Midbrain (tissue), 1 donor: Measurements from ENCODE around the gene RNASE13.

Experiments used
- DNase-seq: peaks from one replicate; lab custom pipeline; 2025; lab: John Stamatoyannopoulos, UW

The RNASE13 gene

GRCh38 chr14:21066882-21067502, 32.4 kb upstream of the RNASE13 start:
- DNase-seq, result no peak

- DNase-seq, result no peak
Observed at GRCh38 chr14:21063479-21063878, 28.9 kb upstream of the RNASE13 start.

- no peak for DNase-seq
Observed at GRCh38 chr14:21061347-21061668, 26.7 kb upstream of the RNASE13 start.

DNA sequence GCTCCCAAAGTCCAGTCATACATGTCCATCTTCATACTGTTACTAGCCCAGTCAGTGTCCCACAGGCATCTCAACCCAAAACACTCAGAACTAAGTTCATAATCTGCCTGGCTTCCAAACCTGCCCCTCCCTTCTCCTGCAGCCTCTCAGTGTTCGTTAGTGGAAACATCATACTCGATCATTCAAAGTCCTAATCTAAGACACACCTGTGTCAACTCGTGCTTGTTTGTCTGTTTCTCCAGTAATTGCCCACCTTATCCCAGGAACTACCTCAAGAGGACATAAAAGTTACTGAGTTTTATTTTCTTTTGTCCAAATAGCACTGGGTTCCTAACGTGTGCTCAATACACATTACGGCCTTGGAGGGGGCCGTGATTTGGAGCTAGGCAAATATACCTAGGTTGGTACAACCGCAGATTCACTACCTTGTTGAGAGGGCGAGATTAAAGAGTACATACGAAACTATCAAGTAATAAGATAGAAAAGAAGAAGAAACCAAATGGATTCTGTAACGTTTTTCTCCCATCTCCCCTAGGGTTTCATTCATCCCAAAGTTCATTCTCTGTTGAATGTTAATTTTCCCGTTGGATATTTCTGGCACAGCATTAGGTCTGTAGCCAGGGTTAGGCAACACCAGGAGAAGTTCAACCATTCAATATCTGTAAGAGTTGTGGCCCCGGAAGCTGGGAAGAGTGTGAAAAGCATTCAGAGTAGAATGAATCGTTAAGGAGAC, 26.2 kb upstream of the RNASE13 start:
- DNase-seq, result no peak

- no peak for DNase-seq
Observed at GRCh38 chr14:21059842-21060613, 25.4 kb upstream of the RNASE13 start.

DNA sequence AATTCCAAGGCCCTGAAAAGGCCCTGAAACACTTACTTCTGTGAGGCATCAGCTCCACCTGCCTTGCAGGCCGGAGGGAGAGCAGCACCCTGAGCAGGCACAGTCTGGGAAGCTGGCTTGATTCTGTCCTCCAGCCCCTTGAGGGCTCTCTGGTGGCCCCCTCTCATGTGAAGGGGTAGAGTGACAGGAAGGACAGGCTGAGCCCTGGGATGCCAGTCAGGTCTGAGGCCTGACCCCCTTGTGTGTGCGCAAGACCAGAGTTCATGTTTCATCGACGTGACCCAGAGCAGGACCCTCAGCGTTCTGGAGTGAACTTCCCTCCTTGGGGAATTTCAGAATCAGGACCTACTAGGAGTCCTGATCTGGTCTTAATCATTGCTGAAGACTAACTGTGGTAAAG, 24.3 kb upstream of the RNASE13 start:
- DNase-seq, result no peak

GRCh38 chr14:21057803-21058675, 23.4 kb upstream of the RNASE13 start, which contains the start of gene RNASE8:
TSS of gene RNASE8 (plus strand) at chr14:21057822. CDS start at chr14:21057893, 71 bp downstream.
- DNase-seq, result no peak

DNA sequence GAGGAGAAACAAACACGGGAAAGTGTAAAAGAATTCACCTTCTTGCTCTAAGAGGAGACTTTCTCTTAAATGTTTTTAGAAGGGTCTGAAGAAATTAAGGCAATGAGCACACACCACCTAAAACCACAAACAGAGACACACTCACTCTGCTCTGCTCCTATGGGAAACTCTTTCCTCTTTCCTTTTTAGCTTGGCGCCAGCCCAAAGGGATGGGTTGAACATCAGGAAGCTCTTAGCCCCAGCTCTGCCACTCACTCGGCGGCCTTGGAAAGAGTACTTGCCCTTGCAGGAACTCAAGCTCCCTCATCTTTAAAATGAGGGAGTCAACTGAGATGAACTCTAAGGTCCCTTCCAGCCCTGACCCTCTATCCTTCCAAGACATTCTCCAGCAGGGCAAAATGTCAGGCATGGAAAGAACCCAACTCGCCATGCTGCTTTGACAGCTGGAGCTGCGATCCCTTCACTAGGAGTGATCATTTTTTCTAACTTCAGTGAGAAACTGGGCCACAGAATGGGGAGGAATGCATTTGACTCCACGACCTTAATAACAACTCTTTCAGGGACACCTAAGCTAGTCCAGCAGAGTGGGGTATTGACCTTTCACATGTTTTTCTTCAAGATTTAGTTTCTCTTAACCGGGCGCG, 22.0 kb upstream of the RNASE13 start:
- no peak for DNase-seq

DNA sequence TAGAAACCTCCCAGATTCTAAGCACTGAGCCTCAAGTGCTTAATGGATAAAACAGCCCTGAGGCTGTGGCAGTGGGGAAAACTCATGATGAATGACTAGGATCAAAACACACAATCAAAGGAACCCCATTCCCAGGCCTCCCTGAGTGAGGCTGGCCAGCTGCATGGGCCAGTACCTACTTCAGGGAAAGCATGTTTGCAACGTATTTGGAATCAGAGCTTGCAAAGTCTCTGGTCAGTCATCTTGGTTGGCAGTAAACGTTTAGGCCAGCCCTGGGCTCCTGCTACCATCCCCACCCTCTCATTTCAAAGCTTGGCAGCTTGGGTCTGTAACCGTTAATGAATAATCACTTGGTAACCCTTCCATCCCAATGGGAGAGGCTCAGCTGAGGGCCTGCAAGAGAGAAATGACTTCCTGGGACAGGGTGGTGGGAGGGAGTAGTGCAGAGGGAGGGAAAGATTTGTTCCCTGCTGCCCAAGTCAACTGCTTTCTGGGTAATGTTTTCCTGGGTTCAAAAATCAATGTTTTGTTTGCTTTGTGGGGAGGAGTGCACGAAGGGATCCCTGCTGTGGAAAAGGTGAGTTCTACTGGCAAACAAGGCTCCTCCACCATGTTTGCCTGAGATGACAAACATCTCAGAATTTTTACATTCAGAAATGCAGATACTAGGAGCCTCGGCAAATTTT, 21.0 kb upstream of the RNASE13 start:
- DNase-seq, result no peak

DNA sequence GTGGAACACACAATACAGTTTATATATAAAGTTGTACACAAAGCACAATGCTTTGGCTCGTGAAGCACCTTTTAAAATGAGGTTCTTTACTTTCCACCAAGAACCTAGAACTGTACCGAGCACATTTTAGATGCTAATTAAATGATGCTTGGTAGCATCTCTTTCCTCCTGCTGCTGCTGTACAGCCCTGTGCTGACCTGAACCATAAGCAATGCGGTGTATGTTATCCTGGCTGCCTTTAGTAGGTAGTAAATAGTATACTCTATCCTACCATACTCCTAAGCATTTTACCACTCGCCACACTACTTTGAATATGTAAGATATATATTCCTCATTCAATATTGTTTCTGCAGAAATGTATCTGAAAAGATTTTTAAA, 20.1 kb upstream of the RNASE13 start:
- DNase-seq, result no peak

DNA sequence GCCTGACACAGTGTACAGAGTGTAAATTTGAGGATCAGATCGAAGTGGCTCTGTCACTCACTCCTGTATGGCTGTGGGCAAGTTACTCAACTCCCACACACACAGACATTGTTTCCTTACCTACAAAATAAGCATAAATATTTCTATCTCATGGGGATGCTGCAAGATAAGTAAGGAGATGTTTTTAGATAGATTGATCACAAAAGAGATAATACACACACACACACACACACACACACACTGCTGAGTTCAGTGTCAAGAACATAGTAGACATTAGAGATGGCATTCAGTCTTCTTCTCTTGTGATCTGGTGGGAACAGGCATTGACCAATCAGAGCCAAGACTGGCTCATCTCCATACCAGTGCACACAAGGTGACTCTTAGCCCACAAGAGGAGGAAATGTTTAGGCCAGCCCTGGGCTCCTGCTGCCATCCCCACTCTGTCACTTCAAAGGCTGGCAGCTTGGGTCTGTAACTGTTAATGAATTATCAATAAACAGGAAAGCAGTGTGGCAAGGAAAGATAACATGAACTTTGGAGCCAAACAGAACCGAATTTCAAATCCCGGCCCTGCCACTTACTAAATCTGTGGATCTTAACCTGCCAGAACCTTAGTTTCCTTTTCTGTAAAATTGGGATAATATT, 19.6 kb upstream of the RNASE13 start:
- no peak for DNase-seq

DNA sequence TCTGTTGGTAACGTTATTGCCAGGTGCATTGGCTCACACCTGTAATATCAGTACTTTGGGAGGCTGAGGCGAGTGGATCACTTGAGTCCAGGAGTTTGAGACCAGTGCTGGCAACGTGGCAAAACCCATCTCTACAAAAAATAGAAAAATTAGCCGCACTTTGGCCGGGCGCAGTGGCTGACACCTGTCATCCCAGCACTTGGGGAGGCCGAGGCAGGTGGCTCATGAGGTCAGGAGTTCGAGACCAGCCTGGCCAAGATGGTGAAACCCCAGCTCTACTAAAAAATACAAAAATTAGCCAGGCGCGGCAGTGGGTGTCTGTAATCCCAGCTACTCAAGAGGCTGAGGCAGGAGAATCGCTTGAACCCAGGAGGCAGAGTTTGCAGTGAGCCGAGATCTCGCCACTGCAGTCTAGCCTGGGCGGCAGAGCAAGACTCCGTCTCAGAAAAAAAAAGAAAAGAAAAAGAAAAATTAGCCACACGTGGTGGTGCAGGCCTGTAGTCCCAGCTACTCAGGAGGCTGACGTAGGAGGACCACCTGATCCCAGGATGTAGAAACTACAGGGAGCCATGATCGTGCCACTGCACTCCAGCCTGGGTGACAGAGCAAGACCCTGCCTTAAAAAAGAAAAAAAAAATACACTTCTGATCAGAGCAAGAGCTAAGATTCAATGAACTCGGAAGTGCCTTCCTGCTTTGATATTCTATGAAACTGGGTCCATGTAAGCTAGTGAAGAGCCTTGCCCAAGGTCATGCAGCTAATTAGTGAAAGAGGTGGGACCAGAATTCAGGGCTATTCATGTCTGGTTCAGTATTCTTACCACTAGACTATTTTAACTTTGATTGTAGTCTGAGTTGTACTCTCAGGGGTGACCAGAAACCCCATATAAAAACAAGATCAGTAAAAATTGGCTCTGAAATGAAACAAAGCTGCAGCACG, 18.8 kb upstream of the RNASE13 start:
- no peak for DNase-seq

GRCh38 chr14:21050597-21050996, 16.0 kb upstream of the RNASE13 start:
- no peak for DNase-seq

DNA sequence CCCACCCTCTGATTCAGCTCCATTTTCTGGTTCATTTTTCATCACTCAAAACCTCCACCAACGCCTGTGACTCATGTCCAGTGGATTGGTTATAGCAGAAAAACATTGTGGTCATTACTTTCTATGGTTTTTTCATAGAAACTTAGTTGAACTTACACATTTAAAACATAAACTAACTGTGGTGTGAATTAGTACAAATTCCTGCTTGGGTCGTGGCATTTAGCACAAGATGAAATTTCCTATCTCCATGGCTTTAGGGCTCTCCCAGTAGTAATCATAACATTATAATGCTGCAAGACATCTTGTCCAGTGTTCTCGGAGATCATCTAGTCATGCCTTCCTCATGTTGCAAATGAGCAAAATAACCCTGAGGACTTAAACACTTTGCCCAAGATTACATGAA, 14.7 kb upstream of the RNASE13 start:
- no peak for DNase-seq

GRCh38 chr14:21048638-21049037, 14.0 kb upstream of the RNASE13 start:
- DNase-seq, result no peak

DNA sequence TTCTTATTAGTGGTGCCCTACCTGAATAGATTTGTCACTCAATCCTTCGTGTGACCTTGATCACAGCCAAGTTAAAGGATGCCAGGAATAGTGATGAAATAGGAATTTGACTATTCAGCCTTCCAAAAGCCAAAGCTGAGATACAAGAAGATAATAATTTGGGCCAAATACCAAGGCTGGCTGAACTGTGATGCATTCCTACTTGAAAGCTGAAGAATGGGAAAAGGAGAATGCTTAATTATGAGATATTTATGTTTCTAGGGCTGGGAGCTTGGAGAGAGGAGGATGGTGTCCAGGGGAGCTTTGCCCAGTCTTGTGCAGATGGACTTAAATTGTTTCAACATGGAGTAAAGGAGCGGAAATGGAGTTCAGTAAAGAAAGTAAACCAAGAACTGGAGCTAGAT, 12.8 kb upstream of the RNASE13 start:
- DNase-seq, result no peak

DNA sequence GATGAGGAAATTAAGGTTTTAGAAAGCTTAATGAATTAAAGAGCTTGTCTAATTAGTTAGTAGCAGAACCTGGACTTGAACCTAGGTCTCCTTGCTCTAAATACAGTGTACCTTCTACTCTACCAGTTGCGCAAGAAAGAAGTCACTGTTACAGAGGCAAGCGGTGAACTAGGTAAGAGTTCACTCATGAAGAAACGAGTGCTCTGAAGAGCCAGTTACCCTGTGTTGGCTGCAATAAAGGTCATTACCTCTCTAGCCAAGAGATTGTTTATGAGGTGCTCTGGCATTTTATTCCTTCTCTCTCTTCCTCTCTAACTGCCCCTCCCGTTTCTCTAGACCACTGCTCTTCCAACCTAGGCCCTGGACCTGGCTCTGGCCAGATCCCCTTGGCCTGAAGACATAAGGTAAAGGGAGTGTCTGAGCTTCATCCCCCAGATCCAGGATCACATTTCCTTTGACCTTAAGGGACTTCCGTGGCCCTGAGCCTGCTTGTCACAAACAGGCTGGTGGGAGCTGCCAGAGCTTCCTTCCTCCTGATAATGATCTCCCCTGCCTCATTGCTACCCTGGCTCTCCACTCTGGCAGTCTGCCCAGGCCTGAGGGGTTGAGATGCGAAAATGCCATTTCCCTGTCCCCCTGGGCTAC, 9.5 kb upstream of the RNASE13 start:
- DNase-seq, result no peak

DNA sequence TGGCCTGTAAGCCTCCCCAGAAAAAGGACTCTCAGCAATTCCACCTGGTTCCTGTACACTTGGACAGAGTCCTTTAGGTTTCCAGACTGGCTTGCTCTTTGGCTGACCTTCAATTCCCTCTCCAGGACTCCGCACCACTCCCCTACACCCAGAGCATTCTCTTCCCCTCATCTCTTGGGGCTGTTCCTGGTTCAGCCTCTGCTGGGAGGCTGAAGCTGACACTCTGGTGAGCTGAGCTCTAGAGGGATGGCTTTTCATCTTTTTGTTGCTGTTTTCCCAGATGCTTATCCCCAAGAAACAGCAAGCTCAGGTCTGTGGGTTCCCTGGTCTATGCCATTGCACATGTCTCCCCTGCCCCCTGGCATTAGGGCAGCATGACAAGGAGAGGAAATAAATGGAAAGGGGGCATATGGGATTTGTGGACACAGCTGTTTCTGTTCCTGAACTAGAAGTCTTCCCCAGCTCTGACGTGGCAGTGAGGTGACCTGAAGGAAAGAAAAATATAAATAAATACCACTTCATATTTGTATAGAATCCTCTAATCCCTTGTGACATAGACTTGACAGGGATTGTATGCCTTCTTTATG, 8.9 kb upstream of the RNASE13 start:
- DNase-seq, result no peak

DNA sequence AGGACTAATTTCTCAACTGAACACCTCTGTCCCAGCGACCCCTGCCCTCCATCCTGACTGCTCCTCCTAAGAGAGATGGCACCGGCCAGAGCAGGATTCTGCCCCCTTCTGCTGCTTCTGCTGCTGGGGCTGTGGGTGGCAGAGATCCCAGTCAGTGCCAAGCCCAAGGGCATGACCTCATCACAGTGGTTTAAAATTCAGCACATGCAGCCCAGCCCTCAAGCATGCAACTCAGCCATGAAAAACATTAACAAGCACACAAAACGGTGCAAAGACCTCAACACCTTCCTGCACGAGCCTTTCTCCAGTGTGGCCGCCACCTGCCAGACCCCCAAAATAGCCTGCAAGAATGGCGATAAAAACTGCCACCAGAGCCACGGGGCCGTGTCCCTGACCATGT, 8.3 kb upstream of the RNASE13 start:
- DNase-seq, result peak; percentile 63
